IMR-90 (cell line): ENCODE results near the gene TBC1D16. TPM values are rescaled to one million over a fixed set of nuclear protein-coding genes. Genes with fewer than 3 reads are reported as not detected.

Experiments used
- ATAC-seq: fragments of 200-7000 bp; cut with Tn5 transposase; 2 replicates; pipeline ENCODE4 v1.9.1; 2020; ENCODE audit warnings: low read depth, mild to moderate bottlenecking, moderate library complexity
- BruUV-seq: library from RNA; stranded (reverse); fragments of 400-500 nt; replicated peaks from 2 replicates; lab custom pipeline; 2021; lab: Mats Ljungman, UMichigan
- CTCF ChIA-PET: fragments of 300-600 bp; formaldehyde crosslinking; extraction: SDS; loops from one replicate; lab custom pipeline; 2021; ENCODE audit warnings: antibody characterized with exemption; lab: Yijun Ruan, JAX
- POLR2A ChIA-PET: fragments of 300-600 bp; sonication (Branson Sonifier 250); formaldehyde crosslinking; loops from one replicate; lab custom pipeline; 2022; ENCODE audit warnings: antibody characterized with exemption; ENCODE audit not compliant: unreplicated experiment; lab: Charles Lee
- DNase-seq: peaks from one replicate; pipeline ENCODE4 v3.0.0; 2013
- H2AFZ ChIP-seq: replicated peaks from 2 replicates; pipeline ENCODE3; 2013; ENCODE audit warnings: low read length, mild to moderate bottlenecking; ENCODE audit not compliant: poor library complexity
- H2AK5ac ChIP-seq: 2 replicates; pipeline ENCODE4 v1.6.1; 2013; ENCODE audit warnings: low read depth, low read length, inconsistent platforms
- H2AK9ac ChIP-seq: replicated peaks from 2 replicates; pipeline ENCODE3; 2013; ENCODE audit warnings: mild to moderate bottlenecking, low read depth, low read length, moderate library complexity; ENCODE audit not compliant: poor library complexity
- H2BK120ac ChIP-seq: 2 replicates; pipeline ENCODE4 v1.6.1; 2013; ENCODE audit warnings: low read depth, low read length, inconsistent platforms
- H2BK15ac ChIP-seq: 3 replicates; pipeline ENCODE4 v1.6.1; 2013; ENCODE audit warnings: low read depth, low read length, inconsistent platforms
- H2BK20ac ChIP-seq: 2 replicates; pipeline ENCODE4 v1.6.1; 2013; ENCODE audit warnings: low read depth, mild to moderate bottlenecking, inconsistent platforms, low read length, moderate library complexity
- H2BK5ac ChIP-seq: 2 replicates; pipeline ENCODE4 v1.6.1; 2013; ENCODE audit warnings: mild to moderate bottlenecking, low read depth, low read length, inconsistent platforms; ENCODE audit not compliant: poor library complexity, severe bottlenecking
- H3K14ac ChIP-seq: replicated peaks from 2 replicates; pipeline ENCODE4 v1.6.1; 2013; ENCODE audit warnings: low read depth, low read length, inconsistent platforms
- H3K18ac ChIP-seq: 2 replicates; pipeline ENCODE4 v1.6.1; 2013; ENCODE audit warnings: low read depth, low read length, control low read depth
- H3K23ac ChIP-seq: 2 replicates; pipeline ENCODE4 v1.6.1; 2013; ENCODE audit warnings: low read depth, low read length, inconsistent platforms
- H3K27ac ChIP-seq: 2 replicates; pipeline ENCODE4 v1.5.1; 2013; ENCODE audit warnings: mild to moderate bottlenecking, control low read depth, low read length; ENCODE audit not compliant: insufficient read depth
- H3K27me3 ChIP-seq: 2 replicates; pipeline ENCODE4 v1.6.1; 2013; ENCODE audit warnings: low read length; ENCODE audit not compliant: control insufficient read depth, insufficient read depth
- H3K36me3 ChIP-seq: 2 replicates; pipeline ENCODE4 v1.6.1; 2013; ENCODE audit warnings: low read length, mixed read lengths; ENCODE audit not compliant: control insufficient read depth, insufficient read depth
- H3K4ac ChIP-seq: 2 replicates; pipeline ENCODE4 v1.6.1; 2013; ENCODE audit warnings: low read depth, low read length, inconsistent platforms
- H3K4me1 ChIP-seq: 2 replicates; pipeline ENCODE4 v1.6.1; 2013; ENCODE audit warnings: low read length, mixed read lengths; ENCODE audit not compliant: control insufficient read depth, insufficient read depth
- H3K4me2 ChIP-seq: 2 replicates; pipeline ENCODE4 v1.6.1; 2013; ENCODE audit warnings: low read depth, mild to moderate bottlenecking, control low read depth, low read length, moderate library complexity
- H3K4me3 ChIP-seq: 2 replicates; pipeline ENCODE4 v1.5.1; 2013; ENCODE audit warnings: low read depth, mild to moderate bottlenecking, control low read depth, low read length, moderate library complexity; ENCODE audit not compliant: insufficient read depth
- H3K56ac ChIP-seq: 2 replicates; pipeline ENCODE4 v1.6.1; 2013; ENCODE audit warnings: low read length, inconsistent platforms; ENCODE audit not compliant: insufficient read depth; ENCODE audit errors: extremely low read depth
- H3K79me1 ChIP-seq, 2 experiments: 2 replicates each; pipeline ENCODE4 v1.6.1; 2013; ENCODE audit warnings: low read length in 2 of 2, inconsistent platforms in 1 of 2, low read depth in 1 of 2
- H3K9ac ChIP-seq: 2 replicates; pipeline ENCODE4 v1.6.1; 2013; ENCODE audit warnings: low read depth, low read length, control low read depth
- H3K9me1 ChIP-seq: 2 replicates; pipeline ENCODE4 v1.6.1; 2013; ENCODE audit warnings: low read length, inconsistent platforms; ENCODE audit not compliant: insufficient read depth
- H3K9me3 ChIP-seq: 2 replicates; pipeline ENCODE4 v1.6.1; 2013; ENCODE audit warnings: low read length; ENCODE audit not compliant: control insufficient read depth, insufficient read depth
- H4K20me1 ChIP-seq: 2 replicates; pipeline ENCODE4 v1.6.1; 2013; ENCODE audit warnings: low read length, inconsistent platforms; ENCODE audit not compliant: insufficient read depth
- H4K5ac ChIP-seq: 2 replicates; pipeline ENCODE4 v1.6.1; 2013; ENCODE audit warnings: mild to moderate bottlenecking, low read depth, low read length, control low read depth
- H4K8ac ChIP-seq, 2 experiments: 2 replicates each; pipeline ENCODE4 v1.6.1; 2013; ENCODE audit warnings: low read depth in 2 of 2, low read length in 2 of 2, control low read depth in 1 of 2, inconsistent platforms in 1 of 2
- H4K91ac ChIP-seq: 2 replicates; pipeline ENCODE4 v1.6.1; 2013; ENCODE audit warnings: low read depth, low read length, inconsistent platforms; ENCODE audit not compliant: insufficient read depth
- MAZ ChIP-seq: IDR thresholded peaks from 2 replicates; pipeline ENCODE4 v1.6.1; 2012; ENCODE audit warnings: low read depth, mild to moderate bottlenecking, low read length, improper control_type of control experiment, moderate library complexity, borderline replicate concordance
- SMC3 ChIP-seq: fragments of 150-350 bp; IDR thresholded peaks from 2 replicates; pipeline ENCODE4 v1.6.1; 2016; ENCODE audit warnings: low read depth, mild to moderate bottlenecking, antibody characterized with exemption, low read length, moderate library complexity
- WGBS, 2 experiments: methylation state at CpG; one replicate each; pipeline versions ENCODE4 v1.1.5 to v1.1.7; 2013; ENCODE audit warnings: missing lambda C conversion rate in 2 of 2; ENCODE audit not compliant: insufficient read length in 1 of 2; ENCODE audit errors: extremely low coverage in 2 of 2; 5-methylcytosine and 5-hydroxymethylcytosine counted together
- dilution Hi-C: fragments of 300-500 bp; cut with HindIII; formaldehyde crosslinking; loops from one replicate; pipeline ENCODE4 v1.14.3; 2018; ENCODE audit warnings: low sequenced_read_pairs; ENCODE audit not compliant: unreplicated experiment
- in situ Hi-C: fragments of 300-500 bp; cut with MboI; formaldehyde crosslinking; loops from 3 replicates; pipeline ENCODE4 v1.14.3; 2019; ENCODE audit warnings: low sequenced_read_pairs, inconsistent platforms, mixed read lengths
- intact Hi-C: fragments of 100-400 bp; cut with micrococcal nuclease; formaldehyde crosslinking; loops from 2 replicates; pipeline ENCODE4 v1.10.0; 2022
- polyA plus RNA-seq, 3 experiments: library from polyadenylated mRNA; depleted of rRNA; stranded (reverse); fragments of >200 nt; gene quantifications; 2 replicates each; pipeline ENCODE4 v1.2.3, GENCODE V29; 2012; ENCODE audit warnings: low replicate concordance in 1 of 3
- total RNA-seq: library from RNA; depleted of rRNA; stranded (reverse); fragments of >200 nt; gene quantifications from 2 replicates; pipeline ENCODE4 v1.2.3, GENCODE V29; 2012

Gene TBC1D16
- total and polyA plus RNA-seq, 2 of the 4 experiments (the other 2 are of a cell fraction) = 10.1 to 16.7 TPM

DNA sequence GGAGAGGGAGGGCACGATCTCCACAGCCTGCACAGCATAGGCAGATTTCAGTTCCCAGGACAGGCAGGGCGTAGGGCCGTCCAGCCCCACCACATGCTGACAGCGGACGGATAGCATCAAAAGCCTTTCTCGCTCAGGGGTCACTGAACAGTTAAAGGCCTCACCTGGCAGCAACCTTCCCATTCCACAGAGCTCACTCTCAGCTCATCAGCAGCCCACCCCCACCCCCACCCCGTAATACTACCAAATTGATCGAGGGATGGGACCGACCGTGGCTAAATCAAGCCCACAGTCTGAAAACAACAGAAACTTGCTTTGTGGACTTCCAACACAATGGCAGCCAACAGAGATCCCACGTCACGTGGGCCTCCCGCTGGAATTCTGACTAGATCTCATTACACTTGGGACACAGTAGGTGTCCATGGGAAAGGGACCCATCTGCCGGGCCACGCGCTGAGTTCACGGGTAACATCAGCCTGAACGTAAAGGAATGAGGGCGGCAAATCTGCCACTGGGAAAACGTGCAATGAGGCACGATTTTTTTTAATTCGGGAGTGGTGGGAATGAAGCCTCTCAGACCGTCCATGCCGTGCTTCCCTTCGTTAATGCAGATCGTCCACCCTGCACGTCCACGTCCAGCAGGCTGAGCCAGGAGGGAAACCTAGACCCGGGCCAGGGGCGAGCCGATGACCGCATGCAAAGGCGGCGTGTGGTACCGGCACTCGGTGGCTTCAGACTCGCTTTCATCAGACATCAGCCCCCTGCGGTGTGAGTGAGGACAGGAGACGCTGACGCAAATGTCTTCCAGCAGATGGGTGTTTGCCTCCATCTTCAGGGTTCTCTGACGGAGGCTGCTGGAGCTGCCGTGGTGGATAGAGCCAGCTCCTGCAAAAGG, 92.1 kb downstream of the TBC1D16 start (continued):
- TF ChIP-seq SMC3 = no peak

DNA sequence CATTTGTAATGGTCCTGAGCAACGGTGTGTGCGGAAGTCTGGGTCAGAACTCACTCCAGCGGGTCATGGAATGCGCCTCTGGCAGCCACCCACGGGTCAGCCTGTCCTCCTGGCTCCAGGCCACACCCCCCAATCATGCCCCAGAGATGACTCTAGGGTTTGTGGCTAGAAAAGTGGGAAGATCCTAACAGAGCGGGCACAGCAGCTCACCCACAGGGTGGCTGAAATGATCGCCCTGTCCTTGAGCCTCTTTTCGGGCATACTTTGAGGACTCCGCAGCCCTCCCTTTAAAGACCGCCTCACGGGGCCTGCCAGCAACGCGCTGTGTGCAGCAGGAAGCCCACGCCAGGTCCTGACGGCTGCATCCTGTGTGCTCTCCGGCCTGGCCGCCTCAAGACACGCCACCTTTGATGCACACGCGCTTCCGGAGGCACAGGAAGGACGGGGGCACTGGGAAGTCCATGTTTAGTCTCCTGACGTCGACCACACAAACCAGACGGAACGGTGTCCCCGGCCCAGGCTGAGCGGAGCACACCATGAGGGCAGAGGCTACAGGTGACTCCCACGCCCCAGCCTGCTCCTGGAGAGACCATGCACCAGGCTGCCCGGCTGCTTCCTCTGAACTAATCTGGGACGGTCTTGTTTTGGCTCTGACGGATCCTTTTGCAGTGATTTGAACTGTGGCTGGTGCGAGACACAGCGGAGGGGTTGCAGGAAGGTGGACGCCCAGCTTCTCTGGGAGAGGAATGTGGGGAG, 92.9 kb downstream of the TBC1D16 start:
- in situ Hi-C loops = no loop called here
- Histone ChIP-seq H4K20me1 (peaks cover 5% of the 10 kb centered on the region), H3K14ac (no peak overlapping the region), H4K8ac (no peak overlapping the region), H2AFZ (no peak overlapping the region), H3K23ac (no peak overlapping the region), H3K27me3 (no peaks in the 10 kb centered on the region), H2BK120ac (no peak overlapping the region), H2BK5ac (no peak overlapping the region), H4K5ac (no peak overlapping the region), H3K79me1 (no peaks in the 10 kb centered on the region), H3K4me1 (peaks cover 6% of the 10 kb centered on the region; the same call in 1 of the 2 replicates), H2AK5ac (no peak overlapping the region), H4K91ac (no peak overlapping the region), H3K18ac (no peak overlapping the region), H3K4ac (no peak overlapping the region), H2AK9ac (peak overlapping the region; percentile 79), H3K9me1 (peaks cover 4% of the 10 kb centered on the region; the same call in 1 of the 2 replicates), H2BK20ac (no peak overlapping the region), H3K4me2 (no peak overlapping the region), H3K36me3 (peaks cover 46% of the 10 kb centered on the region), H3K27ac (no peak overlapping the region), H3K56ac (no peak overlapping the region), H3K9ac (no peak overlapping the region), H3K4me3 (no peak overlapping the region), H2BK15ac (no peak overlapping the region), H3K9me3 (no peaks in the 10 kb centered on the region)
- ChIA-PET POLR2A (no interaction called here), CTCF (no interaction called here)
- peak; percentile 42 for ATAC-seq
- WGBS, 2 experiments = 81% methylated on average over 7 of the region's 35 CpGs; no CpG with 5 or more reads in 1 of the 2 experiments
- BruUV-seq = no TSS peak
- peak; percentile 18 for DNase-seq
- dilution Hi-C loops = no loop called here
- TF ChIP-seq MAZ = no peak
- no peak for TF ChIP-seq SMC3
- intact Hi-C loops = no loop called here
